CD4-positive, alpha-beta T cell treated with Interleukin-4 for 4 hours (primary cell): Measurements from ENCODE around the gene UCP2.
"Not testable (repeated sequence)": the region's sequence is repeated elsewhere in the genome, so short reads cannot be mapped to it uniquely, and the experiment has no call there.

Experiments used
- DNase-seq: peaks from one replicate; pipeline ENCODE4 v3.0.0-alpha.2; 2020

Gene UCP2

DNA sequence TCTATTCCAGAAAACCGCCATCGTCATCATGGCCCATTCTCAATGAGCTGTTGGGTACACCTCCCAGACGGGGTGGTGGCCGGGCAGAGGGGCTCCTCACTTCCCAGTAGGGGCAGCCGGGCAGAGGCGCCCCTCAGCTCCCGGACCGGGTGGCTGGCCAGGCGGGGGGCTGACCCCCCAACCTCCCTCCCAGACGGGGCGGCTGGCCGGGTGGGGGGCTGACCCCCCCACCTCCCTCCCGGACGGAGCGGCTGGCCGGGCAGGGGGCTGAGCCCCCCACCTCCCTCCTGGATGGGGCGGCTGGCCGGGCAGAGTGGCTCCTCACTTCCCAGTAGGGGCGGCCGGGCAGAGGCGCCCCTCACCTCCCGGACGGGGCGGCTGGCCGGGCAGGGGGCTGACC is 46.6 kb downstream of the UCP2 start:
- DNase-seq = not testable (repeated sequence)

DNA sequence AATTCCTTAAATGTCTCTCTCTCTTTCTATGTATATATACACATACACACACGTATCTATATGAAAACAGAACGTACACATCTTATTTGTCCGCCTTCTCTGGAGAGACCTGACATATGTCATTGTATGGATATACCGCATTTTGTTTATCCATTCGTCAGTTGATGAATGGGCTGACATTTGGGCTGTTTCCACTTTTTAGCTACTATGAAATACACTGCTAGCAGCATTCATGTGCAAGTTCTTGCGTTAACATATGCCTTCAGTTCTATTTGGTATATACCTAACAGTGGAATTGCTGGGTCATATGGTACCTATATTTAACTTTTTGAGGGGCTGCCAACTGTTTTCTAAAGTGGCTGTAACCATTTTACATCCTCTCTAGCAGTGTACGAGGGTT is 49.9 kb downstream of the UCP2 start:
- DNase-seq = no peak

- DNase-seq = no peak
These were observed 50.7 kb downstream of the UCP2 start for GRCh38 chr11:73931951-73932350.

GRCh38 chr11:73931039-73931645 is 51.5 kb downstream of the UCP2 start:
- DNase-seq = peak; percentile 13

GRCh38 chr11:73929388-73929787 is 53.3 kb downstream of the UCP2 start:
- DNase-seq = no peak
